ENCODE data around the gene SLC28A3.

SLC28A3 gene

GRCh38 chr9:84303061-84303460 lies 37.5 kb downstream of the SLC28A3 start:
- TF ChIP-seq CTCF (IDR thresholded peaks at IDR 0.05; ENCODE audit: control insufficient read depth, extremely low read depth, insufficient read depth) = no peak
- H3K4me3 ChIP-seq (ENCODE audit: low read depth, low read length) = no peak overlapping the region
- DNase-seq (ENCODE audit: low read depth) = no peak

- no peak for DNase-seq (ENCODE audit: low read depth)
- TF ChIP-seq CTCF (IDR thresholded peaks at IDR 0.05; ENCODE audit: control insufficient read depth, extremely low read depth, insufficient read depth) = no peak
Measured at GRCh38 chr9:84301851-84302250, 38.7 kb downstream of the SLC28A3 start.

GRCh38 chr9:84300271-84300670 lies 40.3 kb downstream of the SLC28A3 start:
- no peak for TF ChIP-seq CTCF (IDR thresholded peaks at IDR 0.05; ENCODE audit: control insufficient read depth, extremely low read depth, insufficient read depth)
- DNase-seq (ENCODE audit: low read depth) = no peak
- H3K4me3 ChIP-seq (ENCODE audit: low read depth, low read length) = no peak overlapping the region

More at GRCh38 chr9:84301851-84302250, 38.7 kb downstream of the SLC28A3 start:
- no peak overlapping the region for H3K4me3 ChIP-seq (ENCODE audit: low read depth, low read length)

- no peak overlapping the region for H3K4me3 ChIP-seq (ENCODE audit: low read depth, low read length)
- no peak for TF ChIP-seq CTCF (IDR thresholded peaks at IDR 0.05; ENCODE audit: control insufficient read depth, extremely low read depth, insufficient read depth)
- no peak for DNase-seq (ENCODE audit: low read depth)
Measured at GRCh38 chr9:84297162-84297821, 43.3 kb downstream of the SLC28A3 start.

GRCh38 chr9:84296146-84296843 lies 44.3 kb downstream of the SLC28A3 start:
- no peak overlapping the region for H3K4me3 ChIP-seq (ENCODE audit: low read depth, low read length)
- no peak for TF ChIP-seq CTCF (IDR thresholded peaks at IDR 0.05; ENCODE audit: control insufficient read depth, extremely low read depth, insufficient read depth)
- DNase-seq (ENCODE audit: low read depth) = no peak

GRCh38 chr9:84294241-84294950 lies 46.2 kb downstream of the SLC28A3 start:
- DNase-seq (ENCODE audit: low read depth) = no peak
- no peak overlapping the region for H3K4me3 ChIP-seq (ENCODE audit: low read depth, low read length)
- TF ChIP-seq CTCF (IDR thresholded peaks at IDR 0.05; ENCODE audit: control insufficient read depth, extremely low read depth, insufficient read depth) = peak; percentile 57
